Panc1 (cell line): Measurements from ENCODE around the gene OR6J1. TPM values are rescaled to one million over a fixed set of nuclear protein-coding genes. Genes with fewer than 3 reads are reported as not detected.

Source experiments
- ATAC-seq: fragments of 200-7000 bp; cut with Tn5 transposase; 2 replicates; pipeline ENCODE4 v1.9.1; 2020; ENCODE audit warnings: mild to moderate bottlenecking, moderate library complexity
- BruUV-seq: library from RNA; stranded (reverse); fragments of 400-500 nt; replicated peaks from 2 replicates; lab custom pipeline; 2021; lab: Mats Ljungman, UMichigan
- CTCF ChIA-PET: fragments of 300-600 bp; sonication (Branson Sonifier 250); formaldehyde crosslinking; loops from one replicate; lab custom pipeline; 2022; ENCODE audit warnings: antibody characterized with exemption; lab: Charles Lee
- POLR2A ChIA-PET: fragments of 300-600 bp; sonication (Branson Sonifier 250); formaldehyde crosslinking; loops from one replicate; lab custom pipeline; 2022; ENCODE audit warnings: antibody characterized with exemption; lab: Charles Lee
- DNase-seq: peaks from one replicate; pipeline ENCODE4 v3.0.0-alpha.2; 2010; ENCODE audit warnings: low read depth, low spot score
- H3K27ac ChIP-seq: 2 replicates; pipeline ENCODE4 v1.5.1; 2011; ENCODE audit warnings: mild to moderate bottlenecking, low read length, inconsistent platforms
- H3K27me3 ChIP-seq: fragments of 200-500 bp; sonication (Bioruptor generic); 2 replicates; pipeline ENCODE4 v1.6.0; 2014; ENCODE audit warnings: low read length, inconsistent platforms; ENCODE audit not compliant: control insufficient read depth, insufficient read depth
- H3K36me3 ChIP-seq: fragments of 200-500 bp; sonication (Bioruptor generic); 2 replicates; pipeline ENCODE4 v1.5.1; 2014; ENCODE audit warnings: inconsistent platforms, mild to moderate bottlenecking, low read length, moderate library complexity; ENCODE audit not compliant: control insufficient read depth, insufficient read depth
- H3K4me1 ChIP-seq: 2 replicates; pipeline ENCODE4 v1.5.1; 2011; ENCODE audit warnings: inconsistent platforms, mild to moderate bottlenecking, low read length, moderate library complexity; ENCODE audit not compliant: control insufficient read depth, insufficient read depth
- H3K4me3 ChIP-seq, 2 experiments: 2 replicates each; pipeline ENCODE4 v1.5.1; 2011 to 2012; ENCODE audit warnings: low read depth in 2 of 2, low read length in 2 of 2, mild to moderate bottlenecking in 2 of 2, inconsistent platforms in 1 of 2, moderate library complexity in 1 of 2
- H3K9me3 ChIP-seq: fragments of 200-500 bp; sonication (Bioruptor generic); 2 replicates; pipeline ENCODE4 v1.5.1; 2014; ENCODE audit warnings: low read depth, mild to moderate bottlenecking, inconsistent platforms, low read length, moderate library complexity; ENCODE audit not compliant: control insufficient read depth, insufficient read depth
- POLR2AphosphoS5 ChIP-seq: IDR thresholded peaks from 2 replicates; pipeline ENCODE4 v1.6.1; 2012; ENCODE audit warnings: mild to moderate bottlenecking, low read depth, low read length, moderate library complexity
- SIN3A ChIP-seq: IDR thresholded peaks from 2 replicates; pipeline ENCODE4 v1.6.1; 2012; ENCODE audit warnings: low read depth, mild to moderate bottlenecking, low read length, moderate library complexity, borderline replicate concordance; ENCODE audit not compliant: insufficient read depth
- TCF7L2 ChIP-seq: IDR thresholded peaks from 2 replicates; pipeline ENCODE4 v1.6.1; 2011; ENCODE audit warnings: mild to moderate bottlenecking, low read depth, low read length, inconsistent platforms
- in situ Hi-C: cut with HindIII; loops from 2 replicates; pipeline ENCODE4 v1.10.0; 2016; ENCODE audit warnings: low sequenced_read_pairs, low pct_unique_long_range_greater_than_20kb
- intact Hi-C: fragments of 100-400 bp; cut with micrococcal nuclease; formaldehyde crosslinking; loops from one replicate; pipeline ENCODE4 v1.10.0; 2022; ENCODE audit not compliant: unreplicated experiment
- total RNA-seq: library from RNA; stranded (reverse); gene quantifications from one replicate; pipeline ENCODE4 v1.2.1, GENCODE V29; 2021; ENCODE audit not compliant: unreplicated experiment
- TF ChIP-seq, protein P1 (sequence below), 2 experiments: IDR thresholded peaks; 2 replicates each; pipeline ENCODE4 v1.6.1; 2011 to 2012; ENCODE audit warnings: low read depth in 2 of 2, control low read depth in 1 of 2, low read length in 1 of 2, mild to moderate bottlenecking in 1 of 2, moderate library complexity in 1 of 2; ENCODE audit not compliant: insufficient read depth in 1 of 2
- TF ChIP-seq, protein P2 (sequence below): fragments of 450-650 bp; IDR thresholded peaks from 2 replicates; pipeline ENCODE4 v1.5.1; 2017; ENCODE audit warnings: mild to moderate bottlenecking

The OR6J1 gene
- total RNA-seq, 1 experiment from 2014 or later, result not detected

DNA sequence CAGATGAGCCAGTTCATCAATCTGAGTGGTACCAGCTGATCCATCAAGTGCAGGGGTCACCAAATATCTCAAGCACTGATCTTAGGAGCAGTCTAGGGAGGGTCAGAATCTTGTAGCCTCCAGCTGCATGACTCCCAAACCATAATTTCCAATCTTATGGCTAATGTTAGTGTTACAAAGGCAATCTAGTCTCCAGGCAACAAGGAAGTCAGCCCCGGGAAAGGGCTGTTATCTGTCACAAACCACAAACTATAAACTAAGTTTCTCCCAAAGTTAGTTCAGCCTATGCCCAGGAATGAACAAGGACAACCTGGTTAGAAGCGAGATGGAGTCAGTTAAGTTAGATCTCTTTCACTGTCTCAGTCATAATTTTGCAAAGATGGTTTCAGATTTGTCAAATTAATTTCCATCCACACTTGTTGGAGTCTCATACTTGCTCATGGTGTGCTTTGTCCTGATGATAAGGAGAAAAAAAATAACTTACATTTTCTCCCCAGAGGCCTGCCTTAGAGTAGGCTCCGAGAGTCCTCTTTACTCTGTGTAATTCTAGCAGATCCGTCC is 49.9 kb downstream of the OR6J1 start:
- no peaks in the 10 kb centered on the region; the same call in 1 of the 2 replicates for H3K36me3 ChIP-seq
- ATAC-seq (no peak), DNase-seq (no peak)
- no peak overlapping the region for H3K27ac ChIP-seq
- no peaks in the 10 kb centered on the region for H3K9me3 ChIP-seq
- no peak overlapping the region for H3K4me3 ChIP-seq
- H3K4me1 ChIP-seq, result peaks cover 5% of the 10 kb centered on the region; the same call in 1 of the 2 replicates
- H3K27me3 ChIP-seq, result no peaks in the 10 kb centered on the region; the same call in 1 of the 2 replicates
- in situ Hi-C loops (no loop called here), intact Hi-C loops (no loop called here)
- POLR2A ChIA-PET, result interaction anchor here (1.3 kb wide), 1 partner anchor 172 kb away, joined by 5 read pairs; the partner anchor contains the start of gene OXA1L
- TF ChIP-seq, protein P1, sequence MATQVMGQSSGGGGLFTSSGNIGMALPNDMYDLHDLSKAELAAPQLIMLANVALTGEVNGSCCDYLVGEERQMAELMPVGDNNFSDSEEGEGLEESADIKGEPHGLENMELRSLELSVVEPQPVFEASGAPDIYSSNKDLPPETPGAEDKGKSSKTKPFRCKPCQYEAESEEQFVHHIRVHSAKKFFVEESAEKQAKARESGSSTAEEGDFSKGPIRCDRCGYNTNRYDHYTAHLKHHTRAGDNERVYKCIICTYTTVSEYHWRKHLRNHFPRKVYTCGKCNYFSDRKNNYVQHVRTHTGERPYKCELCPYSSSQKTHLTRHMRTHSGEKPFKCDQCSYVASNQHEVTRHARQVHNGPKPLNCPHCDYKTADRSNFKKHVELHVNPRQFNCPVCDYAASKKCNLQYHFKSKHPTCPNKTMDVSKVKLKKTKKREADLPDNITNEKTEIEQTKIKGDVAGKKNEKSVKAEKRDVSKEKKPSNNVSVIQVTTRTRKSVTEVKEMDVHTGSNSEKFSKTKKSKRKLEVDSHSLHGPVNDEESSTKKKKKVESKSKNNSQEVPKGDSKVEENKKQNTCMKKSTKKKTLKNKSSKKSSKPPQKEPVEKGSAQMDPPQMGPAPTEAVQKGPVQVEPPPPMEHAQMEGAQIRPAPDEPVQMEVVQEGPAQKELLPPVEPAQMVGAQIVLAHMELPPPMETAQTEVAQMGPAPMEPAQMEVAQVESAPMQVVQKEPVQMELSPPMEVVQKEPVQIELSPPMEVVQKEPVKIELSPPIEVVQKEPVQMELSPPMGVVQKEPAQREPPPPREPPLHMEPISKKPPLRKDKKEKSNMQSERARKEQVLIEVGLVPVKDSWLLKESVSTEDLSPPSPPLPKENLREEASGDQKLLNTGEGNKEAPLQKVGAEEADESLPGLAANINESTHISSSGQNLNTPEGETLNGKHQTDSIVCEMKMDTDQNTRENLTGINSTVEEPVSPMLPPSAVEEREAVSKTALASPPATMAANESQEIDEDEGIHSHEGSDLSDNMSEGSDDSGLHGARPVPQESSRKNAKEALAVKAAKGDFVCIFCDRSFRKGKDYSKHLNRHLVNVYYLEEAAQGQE (IDR thresholded peaks at IDR 0.05; ENCODE audit: insufficient read depth in 1 of 2, low read depth in 2 of 2, low read length in 1 of 2), result no peak
- TF ChIP-seq, protein P2, sequence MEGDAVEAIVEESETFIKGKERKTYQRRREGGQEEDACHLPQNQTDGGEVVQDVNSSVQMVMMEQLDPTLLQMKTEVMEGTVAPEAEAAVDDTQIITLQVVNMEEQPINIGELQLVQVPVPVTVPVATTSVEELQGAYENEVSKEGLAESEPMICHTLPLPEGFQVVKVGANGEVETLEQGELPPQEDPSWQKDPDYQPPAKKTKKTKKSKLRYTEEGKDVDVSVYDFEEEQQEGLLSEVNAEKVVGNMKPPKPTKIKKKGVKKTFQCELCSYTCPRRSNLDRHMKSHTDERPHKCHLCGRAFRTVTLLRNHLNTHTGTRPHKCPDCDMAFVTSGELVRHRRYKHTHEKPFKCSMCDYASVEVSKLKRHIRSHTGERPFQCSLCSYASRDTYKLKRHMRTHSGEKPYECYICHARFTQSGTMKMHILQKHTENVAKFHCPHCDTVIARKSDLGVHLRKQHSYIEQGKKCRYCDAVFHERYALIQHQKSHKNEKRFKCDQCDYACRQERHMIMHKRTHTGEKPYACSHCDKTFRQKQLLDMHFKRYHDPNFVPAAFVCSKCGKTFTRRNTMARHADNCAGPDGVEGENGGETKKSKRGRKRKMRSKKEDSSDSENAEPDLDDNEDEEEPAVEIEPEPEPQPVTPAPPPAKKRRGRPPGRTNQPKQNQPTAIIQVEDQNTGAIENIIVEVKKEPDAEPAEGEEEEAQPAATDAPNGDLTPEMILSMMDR, result no peak
- TF ChIP-seq TCF7L2 (no peak), SIN3A (no peak), POLR2AphosphoS5 (no peak)
- CTCF ChIA-PET, result no interaction called here
- BruUV-seq, result no TSS peak

DNA sequence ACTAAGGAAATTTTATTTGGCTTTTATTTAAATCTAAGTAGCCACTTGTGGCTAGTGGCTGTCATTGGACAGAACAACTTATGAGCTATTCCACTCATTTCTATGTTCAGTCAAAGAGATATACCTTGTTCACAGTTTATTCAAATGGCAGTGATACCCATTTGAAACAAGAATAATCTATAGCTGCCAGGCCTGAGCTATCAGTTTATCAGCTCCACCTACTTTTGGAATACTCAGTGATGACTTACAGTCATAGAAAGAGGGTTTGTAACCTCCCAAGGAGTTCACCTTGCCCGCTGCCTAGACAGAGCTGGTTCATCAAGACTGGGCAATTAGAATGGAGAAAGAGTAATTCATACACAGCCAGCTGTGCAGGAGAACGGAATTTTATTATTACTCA is 50.6 kb downstream of the OR6J1 start:
- no peaks in the 10 kb centered on the region for H3K9me3 ChIP-seq
- intact Hi-C loops (no loop called here), in situ Hi-C loops (no loop called here)
- ChIA-PET CTCF (no interaction called here), POLR2A (interaction anchor here (1.3 kb wide), 1 partner anchor 172 kb away, joined by 5 read pairs; the partner anchor contains the start of gene OXA1L)
- H3K4me3 ChIP-seq, result no peak overlapping the region
- TF ChIP-seq TCF7L2 (no peak), POLR2AphosphoS5 (no peak), SIN3A (no peak)
- TF ChIP-seq, protein P1 (IDR thresholded peaks at IDR 0.05; ENCODE audit: insufficient read depth in 1 of 2, low read depth in 2 of 2, low read length in 1 of 2), result no peak
- TF ChIP-seq, protein P2, result no peak
- no peaks in the 10 kb centered on the region for H3K4me1 ChIP-seq
- ATAC-seq (no peak), DNase-seq (no peak)
- BruUV-seq, result no TSS peak
- no peaks in the 10 kb centered on the region; the same call in 1 of the 2 replicates for H3K36me3 ChIP-seq
- no peaks in the 10 kb centered on the region; the same call in 1 of the 2 replicates for H3K27me3 ChIP-seq
- H3K27ac ChIP-seq, result no peak overlapping the region
